Stimulated activated CD8-positive, alpha-beta memory T cell treated with anti-CD3 and anti-CD28 coated beads, Interleukin-15, amount 100 ng/mL, for 4 hours (primary cell): ENCODE data around the gene NCOA1.
"Not testable (repeated sequence)": the region's sequence is repeated elsewhere in the genome, so short reads cannot be mapped to it uniquely, and the experiment has no call there.

Source experiments
- DNase-seq, 2 donors: peaks; one replicate each; pipeline ENCODE4 v3.0.0-alpha.2; 2020; ENCODE audit warnings: low read depth in 2 of 2

The NCOA1 gene

DNA sequence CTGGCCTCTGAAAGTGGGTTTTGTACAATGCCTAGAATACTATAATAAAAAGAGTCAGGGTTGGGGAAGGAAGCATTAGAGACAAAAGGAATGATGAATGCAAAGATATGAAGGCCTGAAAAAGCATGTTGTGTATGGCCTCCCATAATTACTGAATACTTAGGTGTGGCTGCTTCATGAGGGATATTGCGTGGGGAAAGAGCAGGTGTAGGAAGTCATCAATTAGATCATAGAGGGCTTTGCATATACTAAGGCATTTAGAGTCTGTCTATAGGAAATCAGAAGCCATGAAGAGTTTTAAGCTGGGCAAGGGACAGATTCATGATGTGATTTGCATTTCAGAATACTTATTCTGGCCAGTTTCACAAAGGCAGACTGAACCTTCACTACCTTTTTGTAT lies 48.2 kb downstream of the NCOA1 start:
- no peak for DNase-seq

DNA sequence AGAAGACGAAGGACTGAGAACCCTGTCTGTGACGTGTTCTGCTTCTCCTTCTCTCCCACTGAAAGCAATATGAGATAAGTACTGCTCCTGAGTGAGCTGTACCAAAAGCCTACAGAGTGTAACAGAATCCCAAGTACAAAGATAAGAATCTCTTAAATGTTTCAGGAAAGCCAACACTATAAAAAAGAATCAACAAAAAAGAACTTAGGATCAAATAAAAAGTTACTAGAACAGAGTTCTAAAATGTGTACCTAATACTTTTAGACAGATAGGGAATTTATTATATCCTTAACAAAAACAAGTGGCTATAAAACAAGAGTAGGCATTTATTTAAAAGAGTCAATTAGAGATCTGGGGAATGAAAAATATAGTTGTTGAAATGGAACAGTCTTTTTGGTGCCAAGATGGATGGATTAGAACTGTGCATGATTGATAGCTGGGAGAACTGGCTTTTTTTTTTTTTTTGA lies 49.0 kb downstream of the NCOA1 start:
- no peak for DNase-seq

DNA sequence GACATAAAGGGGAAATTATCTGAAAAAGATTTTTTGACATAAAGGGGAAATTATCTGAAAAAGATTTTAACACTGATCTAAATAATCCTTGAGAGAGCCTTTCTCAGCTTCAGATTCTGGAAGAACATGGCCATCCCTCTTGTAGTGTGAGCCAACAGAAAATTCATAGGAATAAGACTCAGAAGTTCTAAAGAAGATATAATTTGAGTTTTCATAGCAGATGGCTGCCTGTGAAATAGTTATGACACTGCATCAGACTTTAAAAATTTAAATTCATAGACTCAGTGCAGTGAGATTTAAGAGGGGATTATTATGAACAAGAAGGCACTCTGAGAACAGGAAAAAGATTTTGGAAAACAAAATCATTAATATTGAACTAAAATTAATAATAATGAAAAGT lies 50.6 kb downstream of the NCOA1 start:
- DNase-seq: no peak

DNA sequence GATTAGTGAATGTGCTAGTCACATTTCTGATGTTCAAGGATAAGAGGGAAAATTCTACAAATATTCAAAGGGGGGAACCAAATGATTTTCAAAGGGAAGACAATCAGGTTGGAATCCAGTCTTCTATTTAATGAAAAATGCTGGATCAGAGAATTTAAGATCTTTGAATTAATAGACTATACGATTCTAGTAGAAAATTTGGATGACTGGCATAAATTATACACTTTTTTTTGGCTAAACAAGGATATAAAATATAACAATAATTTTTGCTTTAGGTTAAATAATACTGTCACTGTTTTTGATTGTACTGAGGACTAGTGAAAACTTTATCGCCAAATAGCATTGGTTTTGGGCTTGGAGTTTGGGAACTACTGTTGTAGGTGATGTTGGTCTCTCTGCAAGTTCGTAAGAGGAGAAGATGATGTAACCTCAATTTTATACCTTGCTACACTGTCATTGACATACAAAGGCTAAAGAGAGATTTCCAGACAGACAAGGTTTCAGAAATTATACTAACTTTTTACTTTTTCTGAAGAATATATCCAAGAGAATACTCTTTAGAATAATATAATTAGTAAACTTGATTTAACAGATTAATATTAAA lies 51.3 kb downstream of the NCOA1 start:
- DNase-seq: no peak

DNA sequence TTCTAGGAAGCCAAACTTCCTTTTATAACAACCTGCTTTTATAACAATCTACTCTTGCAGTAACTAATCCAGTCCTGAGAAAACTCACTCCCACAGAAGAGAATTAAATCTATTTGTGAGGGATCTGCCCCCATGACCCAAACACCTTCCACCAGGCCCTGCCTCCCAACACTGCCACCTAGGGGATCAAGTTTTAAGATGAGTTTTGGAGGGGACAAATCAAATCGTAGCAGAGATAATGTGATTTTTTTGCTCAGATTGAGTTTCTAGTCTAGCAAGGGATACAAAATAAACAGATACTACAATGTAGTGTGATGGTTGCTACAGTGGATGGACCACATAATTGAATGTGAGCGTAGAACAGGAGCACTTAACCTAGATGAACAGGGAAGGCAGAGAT lies 52.2 kb downstream of the NCOA1 start:
- no peak for DNase-seq

DNA sequence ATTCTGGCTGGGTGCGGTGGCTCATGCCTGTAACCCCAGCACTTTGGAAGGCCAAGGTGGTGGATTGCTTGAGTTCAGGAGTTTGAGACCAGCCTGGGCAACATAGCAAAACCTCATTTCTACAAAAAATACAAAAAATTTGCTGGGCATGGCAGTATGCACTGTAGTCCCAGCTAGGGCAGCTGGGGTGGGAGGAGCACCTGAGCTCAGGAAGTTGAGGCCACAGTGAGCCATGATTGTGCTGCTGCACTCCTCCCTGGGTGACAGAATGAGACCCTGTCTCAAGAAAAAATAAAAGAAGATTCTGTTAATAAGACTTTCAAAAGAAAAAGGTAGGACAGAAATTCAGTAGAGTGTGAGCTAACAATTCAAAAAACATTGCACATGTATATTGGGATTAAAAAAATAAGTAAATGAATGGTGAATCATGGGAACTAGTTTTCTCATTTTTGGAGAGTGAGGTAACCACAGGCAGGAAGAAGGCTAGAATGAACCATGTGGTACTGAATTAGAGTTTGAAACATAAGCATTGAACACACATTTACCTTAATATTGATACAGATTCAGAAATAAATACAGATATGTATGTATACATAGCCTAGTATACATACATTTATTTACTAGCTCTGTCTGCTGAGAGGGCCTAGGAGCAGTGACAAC lies 53.5 kb downstream of the NCOA1 start:
- DNase-seq: no peak

DNA sequence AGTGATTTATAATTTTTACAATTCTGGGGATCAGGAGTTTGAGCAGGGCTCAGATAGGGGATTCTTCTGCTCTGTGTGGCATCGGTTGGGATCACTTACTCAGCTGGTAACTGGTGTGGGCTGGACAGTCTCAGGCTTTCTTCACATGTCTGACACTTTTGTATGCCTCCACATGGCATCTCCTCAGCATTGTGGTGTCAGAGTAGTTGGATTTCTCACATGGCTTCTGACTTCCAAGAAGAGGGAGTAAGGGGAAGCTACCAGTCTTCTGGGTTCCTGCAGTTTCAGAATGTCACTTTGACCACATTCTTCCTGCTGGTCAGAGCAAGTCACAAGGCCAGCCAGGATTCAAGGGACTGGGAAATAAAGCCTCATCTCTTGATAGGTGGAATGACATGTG lies 55.6 kb downstream of the NCOA1 start:
- DNase-seq: no peak

DNA sequence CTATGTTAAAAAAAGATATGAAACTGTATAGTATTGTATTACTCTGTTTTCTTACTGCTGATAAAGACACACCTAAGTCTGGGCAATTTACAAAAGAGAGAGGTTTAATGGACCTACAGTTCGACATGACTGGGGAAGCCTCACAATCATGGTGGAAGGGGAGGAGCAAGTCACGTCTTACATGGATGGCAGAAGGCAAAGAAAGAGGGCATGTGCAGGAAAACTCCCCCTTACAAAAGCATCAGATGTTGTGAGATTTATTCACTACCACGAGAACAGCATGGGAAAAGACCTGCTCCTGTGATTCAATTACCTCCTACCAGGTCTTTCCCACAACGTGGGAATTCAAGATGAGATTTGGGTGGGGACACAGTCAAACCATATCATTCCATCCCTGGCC lies 57.0 kb downstream of the NCOA1 start:
- DNase-seq: no peak

DNA sequence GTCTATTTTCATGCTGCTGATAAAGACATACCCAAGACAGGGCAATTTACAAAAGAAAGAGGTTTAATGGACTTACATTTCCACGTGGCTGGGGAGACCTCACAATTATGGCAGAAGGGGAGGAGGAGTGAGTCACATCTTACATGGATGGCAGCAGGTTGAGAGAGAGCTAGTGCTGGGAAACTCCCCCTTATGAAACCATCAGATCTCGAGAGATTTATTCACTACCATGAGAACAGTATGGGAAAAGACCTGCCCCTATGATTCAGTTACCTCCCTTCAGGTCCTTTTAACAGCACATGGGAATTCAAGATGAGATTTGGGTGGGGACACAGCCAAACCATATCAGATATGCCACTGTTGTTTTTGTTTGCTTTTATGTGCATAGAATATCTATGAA lies 59.2 kb downstream of the NCOA1 start:
- not testable (repeated sequence) for DNase-seq

DNA sequence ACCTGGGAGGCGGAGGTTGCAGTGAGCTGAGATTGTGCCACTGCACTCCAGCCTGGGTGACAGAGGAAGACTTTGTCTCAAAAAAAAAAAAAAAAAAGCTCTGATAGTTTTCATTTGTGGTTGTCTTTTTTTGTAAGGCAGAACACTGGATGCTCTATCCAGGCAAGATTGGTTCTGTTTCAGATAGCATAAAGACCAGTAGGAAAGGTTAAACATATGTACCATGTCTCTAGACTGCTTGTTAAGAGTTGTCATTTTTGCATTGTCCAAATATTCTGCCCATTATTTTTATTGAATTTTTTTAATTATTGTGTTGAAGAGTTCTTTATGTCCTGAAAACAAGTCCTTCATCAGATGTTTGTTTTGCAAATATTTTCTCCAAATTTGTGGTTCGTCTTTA lies 60.0 kb downstream of the NCOA1 start:
- no peak for DNase-seq

DNA sequence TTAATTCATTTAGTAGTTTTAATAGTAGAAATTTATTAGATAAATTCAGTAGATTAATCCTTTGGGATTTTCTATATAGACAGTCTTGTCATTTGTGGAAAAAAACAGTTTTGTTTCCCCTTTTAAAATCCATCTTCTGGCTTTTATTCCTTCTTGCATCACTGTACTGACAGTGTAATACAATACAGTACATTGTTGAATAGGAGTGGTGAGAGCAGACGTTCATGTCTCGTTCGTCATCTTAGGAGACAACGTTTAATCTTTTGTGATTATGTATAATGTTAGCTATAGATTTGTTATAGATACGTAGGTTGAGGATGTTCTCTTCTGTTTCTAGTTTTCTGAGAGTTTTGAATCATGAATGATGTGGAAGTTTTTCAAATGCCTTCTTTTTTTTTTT lies 61.8 kb downstream of the NCOA1 start:
- no peak for DNase-seq

DNA sequence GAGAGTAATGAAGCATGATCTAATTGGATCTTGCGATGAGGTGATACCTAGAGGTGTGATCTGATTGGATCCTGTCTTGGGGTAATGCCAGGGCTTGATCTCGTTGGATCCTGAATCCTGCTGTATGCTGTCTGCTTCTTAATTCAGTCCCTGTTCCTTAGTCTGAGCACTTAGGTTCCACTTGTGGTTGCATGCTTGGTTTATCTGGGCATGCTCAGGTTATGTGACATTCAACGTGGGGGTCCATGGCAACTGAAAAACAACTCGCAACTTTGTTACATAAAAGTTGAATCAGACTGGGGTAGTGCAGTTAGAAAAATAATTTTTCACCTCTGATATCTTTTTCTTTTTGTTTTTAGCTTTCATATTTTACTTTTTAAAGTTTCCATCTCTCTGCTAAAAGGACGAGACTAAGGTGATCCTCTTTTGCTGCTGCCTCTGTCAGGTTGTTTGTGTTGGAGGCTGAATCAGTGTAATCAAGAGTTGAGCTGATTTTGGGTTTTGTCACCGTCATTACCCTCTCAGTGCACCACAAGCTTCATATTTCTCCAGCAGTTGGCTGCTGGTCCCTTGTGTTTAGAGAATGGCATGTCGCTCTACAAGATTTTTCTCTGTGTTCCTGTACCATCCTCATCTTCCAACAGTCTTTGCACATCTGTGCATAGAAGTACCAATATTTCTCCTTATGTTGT lies 67.9 kb downstream of the NCOA1 start:
- no peak for DNase-seq

DNA sequence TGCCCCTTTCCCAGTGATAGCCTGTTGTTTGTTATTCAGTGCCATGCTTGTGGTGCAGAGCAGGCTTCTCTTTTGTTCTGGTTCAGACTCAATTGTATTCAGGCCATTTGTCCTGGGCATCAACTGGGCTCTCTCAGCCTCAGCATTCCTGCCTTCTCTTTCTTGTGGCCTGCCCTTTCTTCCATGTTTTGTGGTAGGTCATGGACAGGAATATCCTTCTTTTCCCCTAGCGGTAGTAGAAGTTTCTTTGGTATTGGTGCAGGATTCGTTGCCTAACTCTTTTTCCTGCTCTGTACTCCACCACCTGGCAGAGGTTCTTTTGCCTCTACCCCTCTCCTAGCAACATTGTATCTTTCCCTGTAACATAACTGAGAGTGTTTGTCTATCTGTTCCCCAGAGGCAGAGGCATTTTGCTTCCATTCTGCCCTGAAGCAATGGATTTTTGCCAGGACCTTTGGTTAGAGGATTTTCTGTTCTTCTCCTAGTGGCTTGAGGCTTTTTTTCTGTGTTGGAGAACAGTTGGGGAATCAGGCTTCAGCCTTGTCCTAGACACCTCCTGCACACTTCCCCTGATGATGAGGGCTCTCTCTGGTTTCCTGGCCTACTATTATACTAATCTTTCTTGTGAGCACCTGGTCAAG lies 68.5 kb downstream of the NCOA1 start:
- DNase-seq: no peak

DNA sequence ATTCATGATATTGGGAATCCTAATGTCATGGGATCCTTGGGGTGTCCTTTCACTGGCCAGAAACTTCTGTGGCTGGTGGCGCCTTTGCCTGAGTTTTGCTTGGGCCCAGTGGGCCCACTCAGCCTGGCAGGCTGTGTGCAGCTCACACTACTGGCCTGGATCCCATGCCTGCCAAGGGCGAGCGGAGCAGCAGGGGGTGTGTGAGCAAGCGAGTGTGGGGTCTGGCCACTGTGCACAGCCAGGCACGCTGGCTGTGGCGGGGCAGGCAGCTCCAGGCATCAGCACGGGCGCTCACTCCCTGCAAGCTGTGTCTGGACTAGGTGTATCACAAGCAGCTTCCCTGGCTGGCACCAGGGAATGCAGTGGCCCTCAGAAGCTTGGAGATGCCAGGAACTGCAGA lies 74.5 kb downstream of the NCOA1 start:
- no peak for DNase-seq

DNA sequence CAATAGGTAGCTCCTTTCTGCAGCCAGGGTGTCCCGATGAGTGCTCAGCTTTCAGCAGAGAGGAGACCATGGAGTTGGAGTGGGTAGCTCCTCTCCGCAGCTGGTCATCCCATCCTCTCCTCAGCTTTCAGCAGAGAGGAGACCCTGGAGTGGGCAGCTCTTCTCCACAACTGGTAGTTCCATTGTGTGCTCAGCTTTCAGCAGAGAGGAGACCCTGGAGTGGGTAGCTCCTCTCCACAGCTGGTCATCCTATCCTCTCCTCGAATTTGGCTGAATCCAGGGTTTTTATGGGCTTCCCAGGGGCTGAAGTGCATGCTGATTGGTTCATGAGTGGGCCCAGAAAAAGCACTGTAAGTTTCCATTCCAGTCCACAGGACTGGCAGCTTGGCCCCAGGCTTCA lies 75.2 kb downstream of the NCOA1 start:
- DNase-seq: no peak

DNA sequence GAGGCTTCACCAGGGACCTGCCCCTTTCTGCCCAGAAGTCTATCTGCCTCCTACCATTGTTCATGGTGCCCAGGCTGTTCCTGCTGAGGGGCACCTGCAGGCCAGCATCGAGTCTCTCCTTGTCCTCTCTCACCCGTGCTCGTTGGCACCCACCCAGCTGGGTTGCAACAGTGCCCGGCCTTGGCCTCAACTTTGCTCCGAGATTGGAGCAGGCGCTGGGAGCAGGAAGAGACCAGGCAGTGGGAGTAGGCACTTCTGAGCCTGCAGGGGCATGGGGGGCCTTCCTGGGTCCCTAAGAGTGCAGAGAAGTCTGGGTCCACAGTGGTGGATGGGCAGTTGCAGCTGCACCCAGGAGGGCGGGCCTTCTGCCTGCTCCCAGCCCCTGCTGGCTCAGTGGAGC lies 75.6 kb downstream of the NCOA1 start:
- DNase-seq: no peak

DNA sequence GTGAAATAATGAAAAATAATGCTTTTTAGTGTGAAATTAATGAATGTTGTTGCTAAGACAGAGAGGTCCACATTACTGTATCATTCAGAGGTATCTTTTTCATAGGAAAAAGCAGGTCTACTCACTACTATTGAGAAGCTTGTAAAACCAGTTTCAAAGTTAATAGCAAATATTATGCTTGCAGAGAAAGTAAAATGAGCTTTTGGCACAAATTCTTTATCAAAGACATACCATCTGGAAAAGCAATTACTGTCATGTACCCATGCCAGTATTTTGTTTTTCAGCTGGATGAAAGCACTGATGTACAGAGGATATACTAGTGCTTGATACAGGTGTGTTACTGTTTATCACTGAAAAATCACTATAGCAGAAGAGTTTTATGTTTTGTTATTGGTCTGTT lies 77.5 kb downstream of the NCOA1 start:
- DNase-seq: no peak

DNA sequence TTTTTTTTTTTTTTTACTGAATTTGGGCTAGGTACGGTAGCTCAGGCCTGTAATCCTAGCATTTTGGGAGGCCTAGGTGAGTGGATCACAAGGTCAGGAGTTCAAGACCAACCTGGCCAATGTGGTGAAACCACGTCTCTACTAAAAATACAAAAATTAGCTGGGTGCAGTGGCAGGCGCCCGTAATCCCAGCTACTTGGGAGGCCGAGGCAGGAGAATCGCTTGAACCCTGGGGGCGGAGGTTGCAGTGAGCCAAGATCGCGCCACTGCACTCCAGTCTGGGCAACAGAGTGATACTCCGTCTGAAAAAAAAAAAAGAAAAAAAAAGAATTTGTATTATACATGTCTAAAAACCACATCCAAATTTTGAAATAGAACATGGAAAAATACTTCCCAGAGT lies 78.5 kb downstream of the NCOA1 start:
- not testable (repeated sequence) for DNase-seq

DNA sequence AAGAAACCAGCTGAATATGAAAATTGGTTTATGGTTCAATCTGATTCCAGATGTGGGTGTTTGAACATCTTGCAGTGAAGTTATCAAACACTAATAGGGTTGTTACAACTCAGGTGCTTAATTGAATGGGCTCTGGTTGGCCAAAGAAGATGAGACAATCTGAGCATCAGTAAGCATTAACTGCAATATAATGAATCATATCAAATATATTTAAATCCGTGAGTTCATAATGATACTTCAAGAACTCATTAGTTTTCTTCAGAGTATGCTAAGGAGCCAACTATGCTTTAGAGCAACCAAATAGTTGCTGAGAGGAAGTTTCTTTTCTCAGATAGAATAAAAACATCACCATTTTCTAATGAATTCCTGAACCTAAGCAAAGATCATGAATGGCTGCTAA lies 79.2 kb downstream of the NCOA1 start:
- DNase-seq: no peak

DNA sequence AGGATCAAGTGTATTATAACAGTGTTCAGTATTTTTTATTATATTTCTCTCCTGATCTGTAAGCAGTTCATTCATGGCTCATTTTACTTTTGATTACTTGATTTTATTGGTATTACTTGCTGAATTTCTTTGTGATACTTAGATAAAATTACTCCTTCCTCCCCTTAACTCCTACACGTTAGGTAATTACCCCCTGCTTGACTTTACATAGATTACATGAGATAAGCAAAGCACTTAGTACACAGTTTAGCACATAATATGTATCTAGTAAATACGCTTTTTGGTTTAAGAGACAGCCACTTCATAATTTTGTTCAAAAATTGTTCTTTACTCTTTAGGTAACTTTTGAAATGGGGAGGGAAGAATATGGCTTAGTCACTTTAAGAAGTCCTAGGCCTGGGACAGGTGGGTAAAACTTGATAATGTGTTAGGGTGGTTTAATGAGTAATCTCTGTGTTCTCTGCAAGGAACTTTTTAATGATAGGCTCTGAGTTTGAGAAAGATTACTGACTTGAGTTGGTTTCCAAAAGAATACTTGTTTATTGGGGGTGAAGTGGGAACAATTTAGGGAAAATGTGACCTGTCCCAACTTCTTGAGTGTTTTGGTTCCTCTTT lies 80.9 kb downstream of the NCOA1 start:
- DNase-seq: no peak

DNA sequence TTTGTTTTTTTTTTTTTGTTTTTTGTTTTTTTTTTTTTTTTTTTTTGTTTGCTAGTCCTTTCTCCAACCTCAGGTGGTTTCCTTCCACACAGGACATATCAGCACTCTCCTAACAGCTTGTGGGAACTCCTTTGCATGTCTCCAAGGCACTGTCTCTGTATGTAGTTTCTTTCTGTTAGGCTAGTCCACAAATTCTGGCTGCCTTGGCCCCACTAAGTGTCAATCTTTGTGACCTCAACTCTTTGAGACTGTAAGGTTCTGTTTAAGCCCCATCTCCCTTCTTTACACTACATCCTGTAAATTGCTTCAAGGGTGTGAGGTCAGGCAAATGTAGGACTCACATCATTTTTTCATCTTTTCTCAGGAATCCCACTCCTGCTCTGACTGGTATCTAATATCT lies 85.1 kb downstream of the NCOA1 start:
- no peak for DNase-seq

DNA sequence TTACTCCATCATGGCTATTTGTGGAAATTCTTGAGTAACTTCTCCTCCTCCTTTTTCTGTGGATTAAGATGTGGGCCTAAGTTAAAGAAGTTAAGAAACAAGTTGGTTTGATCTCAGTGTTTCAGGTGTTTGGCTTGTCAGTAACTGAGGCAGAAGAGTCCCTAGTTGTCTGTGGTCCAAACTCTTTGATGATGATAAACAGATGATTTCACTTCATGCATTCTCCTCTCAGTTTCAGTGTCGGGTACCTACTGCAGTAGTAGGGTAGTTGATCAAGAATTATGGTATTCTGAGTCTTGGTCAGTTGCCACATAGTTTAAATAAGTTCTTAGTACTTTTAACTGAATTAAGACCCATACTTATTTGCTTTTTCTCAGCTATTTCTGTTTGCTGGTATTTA lies 85.6 kb downstream of the NCOA1 start:
- DNase-seq: no peak
